ENCODE measurements around the gene REC8. TPM values are rescaled to one million over a fixed set of nuclear protein-coding genes. Genes with fewer than 3 reads are reported as not detected.

Gene REC8
- total and polyA plus RNA-seq, 2 of the 13 experiments (the other 11 are each of a cell fraction or from before 2014, with no cell fraction given): 3.4 to 14.7 TPM

DNA sequence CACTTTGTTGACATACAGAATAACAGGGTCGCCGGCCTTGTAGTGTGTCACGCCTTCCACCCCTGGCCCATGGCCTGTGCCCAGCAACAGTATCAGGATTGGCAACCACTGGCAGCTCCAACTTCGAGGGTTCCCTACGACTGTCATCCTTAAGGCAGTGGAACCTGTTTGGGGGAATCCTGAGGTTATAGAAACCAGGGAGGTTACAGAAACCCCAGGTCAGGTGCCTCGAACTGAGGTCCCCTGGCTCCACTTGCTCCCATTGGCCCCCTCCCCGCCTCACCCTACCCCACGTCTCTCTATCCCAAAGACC is 22.9 kb downstream of the REC8 start (continued):
- TF ChIP-seq CHCHD3 (CRISPR knock-in tag; IDR thresholded peaks at IDR 0.05) (peak; percentile 23; the same call in 1 of the 2 replicates), SAFB2 (CRISPR knock-in tag; IDR thresholded peaks at IDR 0.05; ENCODE audit: borderline replicate concordance, low read depth) (no peak), ZNF430 (CRISPR knock-in tag; IDR thresholded peaks at IDR 0.05) (no peak), GATAD2A (CRISPR knock-in tag; IDR thresholded peaks at IDR 0.05) (no peak), MED8 (CRISPR knock-in tag; IDR thresholded peaks at IDR 0.05; ENCODE audit: insufficient replicate concordance) (no peak), KDM5B (CRISPR knock-in tag; IDR thresholded peaks at IDR 0.05; ENCODE audit: borderline replicate concordance) (no peak), ERF (CRISPR knock-in tag; IDR thresholded peaks at IDR 0.05) (no peak), NR2F6 (IDR thresholded peaks at IDR 0.05) (no peak), NR2F6 (CRISPR knock-in tag; IDR thresholded peaks at IDR 0.05) (no peak)
- TF ChIP-seq, protein P1, sequence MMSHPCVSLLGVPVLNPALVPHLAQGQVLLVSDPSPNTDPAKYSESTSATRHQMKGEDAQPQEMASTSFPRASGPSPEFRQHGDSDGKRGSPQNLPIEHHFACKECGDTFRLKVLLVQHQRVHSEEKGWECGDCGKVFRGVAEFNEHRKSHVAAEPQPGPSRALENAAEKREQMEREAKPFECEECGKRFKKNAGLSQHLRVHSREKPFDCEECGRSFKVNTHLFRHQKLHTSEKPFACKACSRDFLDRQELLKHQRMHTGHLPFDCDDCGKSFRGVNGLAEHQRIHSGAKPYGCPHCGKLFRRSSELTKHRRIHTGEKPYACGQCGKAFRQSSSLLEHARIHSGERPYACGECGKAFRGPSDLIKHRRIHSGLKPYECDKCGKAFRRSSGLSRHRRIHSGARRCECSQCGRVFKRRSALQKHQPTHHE (CRISPR knock-in tag; IDR thresholded peaks at IDR 0.05; ENCODE audit: borderline replicate concordance): no peak
- TF ChIP-seq, protein P2, sequence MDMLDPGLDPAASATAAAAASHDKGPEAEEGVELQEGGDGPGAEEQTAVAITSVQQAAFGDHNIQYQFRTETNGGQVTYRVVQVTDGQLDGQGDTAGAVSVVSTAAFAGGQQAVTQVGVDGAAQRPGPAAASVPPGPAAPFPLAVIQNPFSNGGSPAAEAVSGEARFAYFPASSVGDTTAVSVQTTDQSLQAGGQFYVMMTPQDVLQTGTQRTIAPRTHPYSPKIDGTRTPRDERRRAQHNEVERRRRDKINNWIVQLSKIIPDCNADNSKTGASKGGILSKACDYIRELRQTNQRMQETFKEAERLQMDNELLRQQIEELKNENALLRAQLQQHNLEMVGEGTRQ (IDR thresholded peaks at IDR 0.05; ENCODE audit: low read depth, low read length): no peak
- TF ChIP-seq, protein P2 (CRISPR knock-in tag; IDR thresholded peaks at IDR 0.05; ENCODE audit: borderline replicate concordance): no peak
- TF ChIP-seq, protein P3, sequence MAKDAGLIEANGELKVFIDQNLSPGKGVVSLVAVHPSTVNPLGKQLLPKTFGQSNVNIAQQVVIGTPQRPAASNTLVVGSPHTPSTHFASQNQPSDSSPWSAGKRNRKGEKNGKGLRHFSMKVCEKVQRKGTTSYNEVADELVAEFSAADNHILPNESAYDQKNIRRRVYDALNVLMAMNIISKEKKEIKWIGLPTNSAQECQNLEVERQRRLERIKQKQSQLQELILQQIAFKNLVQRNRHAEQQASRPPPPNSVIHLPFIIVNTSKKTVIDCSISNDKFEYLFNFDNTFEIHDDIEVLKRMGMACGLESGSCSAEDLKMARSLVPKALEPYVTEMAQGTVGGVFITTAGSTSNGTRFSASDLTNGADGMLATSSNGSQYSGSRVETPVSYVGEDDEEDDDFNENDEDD (CRISPR knock-in tag; IDR thresholded peaks at IDR 0.05; ENCODE audit: borderline replicate concordance): no peak
- TF ChIP-seq, protein P4, sequence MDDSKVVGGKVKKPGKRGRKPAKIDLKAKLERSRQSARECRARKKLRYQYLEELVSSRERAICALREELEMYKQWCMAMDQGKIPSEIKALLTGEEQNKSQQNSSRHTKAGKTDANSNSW (CRISPR knock-in tag; IDR thresholded peaks at IDR 0.05; ENCODE audit: borderline replicate concordance): no peak
- TF ChIP-seq, protein P5, sequence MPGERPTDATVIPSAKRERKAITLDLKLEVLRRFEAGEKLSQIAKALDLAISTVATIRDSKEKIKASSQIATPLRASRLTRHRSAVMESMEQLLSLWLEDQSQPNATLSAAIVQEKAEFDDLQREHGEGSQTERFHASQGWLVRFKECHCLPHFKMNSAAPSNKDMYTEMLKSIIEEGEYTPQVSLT (CRISPR knock-in tag; IDR thresholded peaks at IDR 0.05; ENCODE audit: borderline replicate concordance, low read depth): no peak

Data from HepG2 (cell line).